Activated CD4-positive, alpha-beta memory T cell treated with anti-CD3 and anti-CD28 coated beads, Interleukin-2, amount 10 ng/mL, durations not matched to agents 7 days and 5 days (primary cell): ENCODE measurements around the gene WDFY2. TPM values are rescaled to one million over a fixed set of nuclear protein-coding genes. Genes with fewer than 3 reads are reported as not detected.

Experiments
- CTCF ChIA-PET: fragments of 350-600 bp; sonication (Branson Sonifier 250); formaldehyde crosslinking; loops from one replicate; lab custom pipeline; 2021; ENCODE audit warnings: antibody characterized with exemption, inconsistent platforms; lab: Charles Lee
- POLR2A ChIA-PET: fragments of 350-600 bp; sonication (Branson Sonifier 250); formaldehyde crosslinking; loops from one replicate; lab custom pipeline; 2021; ENCODE audit warnings: antibody characterized with exemption; lab: Charles Lee
- DNase-seq: peaks from one replicate; pipeline ENCODE4 v3.0.0-alpha.2; 2020
- H3K27ac Mint-ChIP-seq: one replicate; pipeline ENCODE4 v1.8.0; 2021; ENCODE audit warnings: mild to moderate bottlenecking, mixed read lengths
- H3K27me3 Mint-ChIP-seq: one replicate; pipeline ENCODE4 v1.8.0; 2021; ENCODE audit warnings: mixed read lengths
- H3K36me3 Mint-ChIP-seq: one replicate; pipeline ENCODE4 v1.8.0; 2021; ENCODE audit warnings: low read depth, mixed read lengths
- H3K4me1 Mint-ChIP-seq: one replicate; pipeline ENCODE4 v1.8.0; 2021; ENCODE audit warnings: mixed read lengths
- H3K4me3 Mint-ChIP-seq: one replicate; pipeline ENCODE4 v1.8.0; 2021; ENCODE audit warnings: mild to moderate bottlenecking, mixed read lengths
- H3K9me3 Mint-ChIP-seq: one replicate; pipeline ENCODE4 v1.8.0; 2021; ENCODE audit warnings: mixed read lengths
- total RNA-seq, 2 experiments: library from RNA; stranded (reverse); gene quantifications; one replicate each; pipeline ENCODE4 v1.2.3, GENCODE V29; 2021

Gene WDFY2
- total RNA-seq, 2 experiments from 2014 or later, result 12.2 to 14.1 TPM

DNA sequence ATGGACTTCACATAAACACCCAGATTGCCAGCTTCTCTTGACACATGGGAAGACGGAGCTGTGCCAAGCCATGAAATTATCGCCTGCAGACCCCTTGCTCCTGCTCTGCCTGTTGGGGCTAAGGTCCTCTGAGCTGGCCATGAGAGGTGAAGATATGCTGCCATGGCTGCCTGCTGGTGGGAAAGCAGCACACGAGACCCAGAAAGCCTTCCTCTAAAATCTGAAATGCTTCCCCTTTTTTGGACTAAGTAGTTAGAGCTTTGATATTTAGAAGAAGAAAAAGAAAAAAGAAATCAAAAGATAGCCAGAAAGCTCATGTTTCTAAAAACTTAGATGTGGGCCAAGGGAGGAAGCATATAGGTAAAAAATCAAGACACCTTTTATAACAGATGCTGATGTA, 11.2 kb downstream of the WDFY2 start:
- H3K4me1 Mint-ChIP-seq, result peaks cover 23% of the 10 kb centered on the region
- H3K9me3 Mint-ChIP-seq, result no peaks in the 10 kb centered on the region
- no peak overlapping the region for H3K27ac Mint-ChIP-seq
- no peaks in the 10 kb centered on the region for H3K27me3 Mint-ChIP-seq
- H3K36me3 Mint-ChIP-seq, result peaks cover 11% of the 10 kb centered on the region
- ChIA-PET POLR2A (interaction anchor here (1.1 to 1.5 kb wide), 3 partner anchors 10 to 142 kb away, joined by 3 to 5 read pairs (median 5); no protein-coding TSS in a partner anchor), CTCF (no interaction called here)
- no peak for DNase-seq
- no peak overlapping the region for H3K4me3 Mint-ChIP-seq

DNA sequence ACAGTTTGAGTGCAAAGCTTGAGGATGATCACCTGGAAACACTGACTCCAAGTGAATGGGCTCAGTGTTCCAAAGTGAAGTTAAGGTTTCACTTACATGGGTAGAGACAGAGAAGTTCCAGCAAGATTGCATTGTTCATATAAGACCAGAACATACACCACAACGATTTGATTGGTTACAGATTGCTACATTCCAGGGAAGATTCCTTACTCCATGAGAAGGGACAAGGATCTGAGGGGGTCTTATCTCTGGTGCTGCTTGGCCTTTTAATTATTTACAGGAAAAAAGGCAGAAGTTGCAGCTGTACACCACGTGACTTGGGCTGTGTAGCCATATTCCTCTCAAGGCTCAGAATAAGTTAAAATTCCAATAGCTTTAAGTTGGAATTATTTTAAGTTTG, 12.3 kb downstream of the WDFY2 start:
- Mint-ChIP-seq H3K4me1 (peaks cover 13% of the 10 kb centered on the region), H3K27ac (no peak overlapping the region), H3K27me3 (no peaks in the 10 kb centered on the region), H3K4me3 (no peak overlapping the region), H3K36me3 (peaks cover 11% of the 10 kb centered on the region), H3K9me3 (no peaks in the 10 kb centered on the region)
- ChIA-PET POLR2A (interaction anchor here (1.2 to 1.5 kb wide), 2 partner anchors 18 to 143 kb away, joined by 5 read pairs; no protein-coding TSS in a partner anchor), CTCF (interaction anchor here (1.0 to 1.5 kb wide), 2 partner anchors 10 to 201 kb away, joined by 4 to 6 read pairs; no protein-coding TSS in a partner anchor)
- DNase-seq, result no peak

DNA sequence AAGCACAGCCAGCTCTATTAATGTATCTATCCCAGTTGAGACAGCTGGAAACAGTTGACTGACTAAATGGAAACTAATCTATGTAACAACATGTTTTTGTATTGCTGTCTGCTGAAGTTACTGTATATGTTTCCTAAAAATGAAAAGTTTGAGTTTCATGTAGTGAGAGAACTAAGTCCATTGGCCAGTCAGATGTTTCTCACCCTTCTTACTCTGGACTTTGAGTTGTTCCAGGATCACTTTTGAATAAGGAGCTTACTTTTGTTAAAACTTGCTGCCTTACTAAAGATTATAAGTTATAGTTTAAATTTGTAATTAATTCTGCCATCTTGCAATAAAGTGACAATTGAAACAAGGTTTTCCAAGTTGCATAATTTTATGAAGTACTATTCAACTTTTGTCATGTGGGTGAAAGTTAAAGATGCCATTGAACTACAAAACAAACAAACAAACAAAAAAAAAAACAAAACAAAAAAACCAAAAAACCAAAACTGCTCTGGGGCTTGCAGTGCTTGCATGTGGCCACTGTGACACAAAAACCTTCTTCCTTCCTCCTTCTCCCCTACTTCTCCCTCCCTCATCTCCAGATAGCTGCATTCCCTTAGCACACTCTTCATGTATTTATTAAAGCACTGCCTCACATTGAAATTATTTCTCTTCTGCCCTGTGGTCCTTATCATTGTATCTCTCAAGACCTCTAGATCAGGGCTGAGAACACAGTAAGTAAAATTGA, 15.3 kb downstream of the WDFY2 start:
- Mint-ChIP-seq H3K4me3 (no peak overlapping the region), H3K36me3 (peaks cover 16% of the 10 kb centered on the region), H3K27me3 (no peaks in the 10 kb centered on the region), H3K27ac (no peak overlapping the region), H3K4me1 (peaks cover 11% of the 10 kb centered on the region), H3K9me3 (no peaks in the 10 kb centered on the region)
- no peak for DNase-seq
- CTCF ChIA-PET, result interaction anchor here (0.5 to 1.3 kb wide), 4 partner anchors 16 to 313 kb away, joined by 3 read pairs; no protein-coding TSS in a partner anchor
- POLR2A ChIA-PET, result interaction anchor here (1.2 to 1.3 kb wide), 2 partner anchors 14 to 147 kb away, joined by 4 to 5 read pairs; partner anchors contain the start of gene INTS6

DNA sequence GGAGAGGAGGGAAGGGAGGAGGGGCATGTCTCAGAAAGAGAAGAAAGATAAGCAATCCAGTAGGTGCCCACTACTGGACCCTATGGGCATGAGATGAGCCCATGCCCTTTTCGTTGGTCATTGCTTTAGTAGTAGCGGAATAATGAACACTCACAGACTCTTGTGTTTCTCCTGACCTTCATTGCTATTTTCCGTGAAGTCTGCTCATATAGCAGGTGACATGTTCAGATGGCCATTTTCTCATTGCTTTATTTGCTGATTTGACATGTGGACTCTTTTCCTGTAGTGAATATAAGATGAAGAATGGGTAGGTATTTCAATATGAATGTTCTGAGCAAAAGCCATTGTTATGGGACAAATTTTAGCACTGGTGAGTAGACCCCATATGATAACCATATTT, 16.4 kb downstream of the WDFY2 start:
- Mint-ChIP-seq H3K36me3 (peaks cover 10% of the 10 kb centered on the region), H3K4me3 (no peak overlapping the region), H3K27ac (no peak overlapping the region), H3K9me3 (no peaks in the 10 kb centered on the region), H3K4me1 (peaks cover 11% of the 10 kb centered on the region), H3K27me3 (no peaks in the 10 kb centered on the region)
- ChIA-PET POLR2A (no interaction called here), CTCF (no interaction called here)
- DNase-seq, result no peak

DNA sequence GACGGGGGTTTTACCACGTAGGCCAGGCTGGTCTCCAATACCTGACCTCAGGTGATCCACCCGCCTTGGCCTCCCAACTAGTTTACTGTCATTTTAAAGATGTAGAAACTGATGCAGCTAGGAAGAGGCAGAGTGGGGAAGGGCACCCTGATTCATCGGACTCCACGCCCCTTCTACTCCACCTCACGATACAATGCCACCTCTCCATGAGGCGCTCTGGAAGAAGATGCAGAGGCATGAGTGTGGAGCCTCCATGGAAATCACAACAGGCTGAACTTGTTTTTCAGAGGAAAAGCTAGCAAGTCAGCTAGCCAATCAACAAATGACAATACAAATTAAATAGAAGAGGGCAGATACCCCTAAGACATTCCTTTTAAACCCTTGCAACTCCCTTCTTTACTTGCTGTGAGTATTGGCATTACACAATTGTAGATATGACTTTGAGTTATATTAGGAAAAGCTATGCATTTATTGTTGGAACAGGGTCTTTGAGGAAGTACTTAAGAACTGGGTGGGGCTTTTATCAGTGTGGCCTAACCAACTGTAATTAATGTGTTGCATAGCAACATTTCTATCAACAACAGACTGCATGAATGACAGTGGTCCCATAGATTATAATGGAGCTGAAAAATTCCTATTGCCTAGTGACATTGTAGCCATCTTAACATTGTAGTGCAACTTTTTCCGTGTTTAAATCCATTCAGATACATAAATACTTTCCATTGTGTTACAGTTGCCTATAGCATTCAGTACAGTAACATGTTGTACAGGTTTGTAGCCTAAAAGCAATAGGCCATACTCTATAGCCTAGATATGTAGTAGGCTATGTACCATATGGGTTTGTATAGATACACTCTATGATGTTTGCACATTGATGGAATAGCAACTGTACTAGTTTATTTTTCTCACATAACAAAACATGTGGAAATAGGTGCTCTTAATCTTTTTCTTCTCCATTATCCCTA, 17.6 kb downstream of the WDFY2 start:
- Mint-ChIP-seq H3K36me3 (peaks cover 10% of the 10 kb centered on the region), H3K4me3 (no peak overlapping the region), H3K27me3 (no peaks in the 10 kb centered on the region), H3K27ac (no peak overlapping the region), H3K9me3 (no peaks in the 10 kb centered on the region), H3K4me1 (peaks cover 11% of the 10 kb centered on the region)
- ChIA-PET POLR2A (no interaction called here), CTCF (interaction anchor here (1.0 kb wide), 1 partner anchor 17 kb away, joined by 3 read pairs; no protein-coding TSS in a partner anchor)
- DNase-seq, result no peak

DNA sequence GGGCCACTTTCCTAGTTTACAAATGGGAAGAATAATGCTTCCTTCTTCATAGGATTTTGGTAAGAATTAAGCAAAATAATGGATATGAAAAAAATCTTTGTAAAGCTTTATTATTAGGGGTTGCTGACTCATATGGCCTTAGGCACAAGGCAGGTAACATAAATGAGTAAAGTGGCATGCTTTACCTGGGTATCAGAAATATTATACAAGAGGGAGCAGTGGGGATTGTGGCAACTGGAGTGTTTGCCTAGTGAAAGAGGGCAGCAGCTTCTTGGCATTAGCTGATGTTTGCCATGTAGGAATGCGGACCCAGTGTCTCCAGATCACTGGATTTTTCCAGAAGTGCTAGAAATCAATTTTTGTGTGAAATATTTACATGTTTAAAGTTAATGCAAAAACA, 19.5 kb downstream of the WDFY2 start:
- DNase-seq, result no peak
- ChIA-PET POLR2A (interaction anchor here (0.8 kb wide), 1 partner anchor 11 kb away, joined by 3 read pairs; no protein-coding TSS in a partner anchor), CTCF (no interaction called here)
- Mint-ChIP-seq H3K4me1 (peaks cover 13% of the 10 kb centered on the region), H3K36me3 (peaks cover 13% of the 10 kb centered on the region), H3K27ac (no peak overlapping the region), H3K4me3 (no peak overlapping the region), H3K27me3 (no peaks in the 10 kb centered on the region), H3K9me3 (no peaks in the 10 kb centered on the region)

DNA sequence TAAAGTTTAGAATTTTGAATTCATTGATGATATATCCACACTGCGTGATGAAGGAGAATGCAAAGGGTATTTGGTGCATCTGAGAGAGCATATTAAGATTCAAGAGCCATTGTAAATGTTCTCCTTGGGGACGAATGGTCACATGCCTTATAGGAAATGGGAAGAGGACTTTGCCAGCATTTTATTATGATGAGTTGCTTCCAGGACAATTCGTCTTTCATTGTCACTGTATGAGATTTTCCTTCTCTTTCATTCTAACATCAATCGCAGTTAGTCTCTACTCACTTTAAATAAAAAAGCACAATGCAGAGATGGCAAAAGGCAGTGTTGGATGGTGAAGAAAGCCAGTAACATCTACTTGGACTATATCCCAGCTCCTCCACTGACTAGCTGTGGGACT, 21.4 kb downstream of the WDFY2 start:
- DNase-seq, result no peak
- Mint-ChIP-seq H3K36me3 (peaks cover 14% of the 10 kb centered on the region), H3K27me3 (no peaks in the 10 kb centered on the region), H3K27ac (no peak overlapping the region), H3K4me3 (no peak overlapping the region), H3K9me3 (no peaks in the 10 kb centered on the region), H3K4me1 (peaks cover 2% of the 10 kb centered on the region)
- ChIA-PET POLR2A (no interaction called here), CTCF (interaction anchor here (0.9 kb wide), 1 partner anchor 152 kb away, joined by 3 read pairs; no protein-coding TSS in a partner anchor)

DNA sequence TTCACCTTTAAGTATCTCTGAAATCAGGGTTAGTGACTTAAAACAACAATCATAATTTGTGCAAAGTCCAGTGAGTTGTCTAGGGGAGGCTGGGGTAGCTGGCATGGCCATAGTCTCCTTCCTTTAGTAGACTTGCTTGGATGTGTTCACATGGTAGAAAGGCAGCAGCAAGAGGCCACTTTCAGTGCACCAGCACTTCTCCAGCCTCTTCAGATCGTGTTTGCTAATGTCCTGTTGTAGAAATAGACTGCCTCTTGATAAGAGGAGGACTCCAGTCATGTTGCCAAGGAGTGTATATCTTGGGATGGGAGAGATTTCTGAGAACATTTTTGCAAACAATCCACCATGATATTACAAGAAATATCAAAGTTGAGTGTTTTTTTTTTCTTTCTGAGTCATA, 22.9 kb downstream of the WDFY2 start:
- CTCF ChIA-PET, result interaction anchor here (0.6 kb wide), 1 partner anchor 416 kb away, joined by 4 read pairs; no protein-coding TSS in a partner anchor
- Mint-ChIP-seq H3K27me3 (no peaks in the 10 kb centered on the region), H3K4me3 (no peak overlapping the region), H3K4me1 (peaks cover 2% of the 10 kb centered on the region), H3K27ac (no peak overlapping the region), H3K9me3 (no peaks in the 10 kb centered on the region), H3K36me3 (peaks cover 14% of the 10 kb centered on the region)
- DNase-seq, result no peak
- POLR2A ChIA-PET, result no interaction called here

DNA sequence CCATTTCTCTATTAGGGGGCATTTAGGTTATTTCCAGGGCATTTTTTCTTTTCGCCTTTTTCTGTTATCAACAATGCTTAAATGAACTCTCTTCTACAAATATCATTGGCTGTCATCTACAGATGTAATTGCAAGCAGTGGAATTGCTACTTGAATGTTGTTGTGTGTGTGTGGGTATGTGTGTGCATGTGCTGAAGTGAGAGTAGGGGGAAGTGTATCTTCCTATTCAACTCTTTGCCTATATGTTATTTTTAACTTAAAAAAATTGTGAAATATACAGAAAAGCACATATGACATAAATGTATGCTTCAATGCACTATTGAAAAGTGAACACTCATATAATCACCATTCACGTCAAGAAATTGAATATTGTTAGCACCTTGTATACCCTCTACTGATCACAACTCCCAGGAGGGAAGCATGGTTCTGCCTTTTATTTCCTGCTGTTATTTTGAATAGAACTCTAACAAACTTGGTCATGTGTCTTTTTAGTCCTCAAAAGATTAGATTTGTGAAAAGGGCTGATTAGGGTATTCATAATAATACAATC, 24.7 kb downstream of the WDFY2 start:
- ChIA-PET POLR2A (no interaction called here), CTCF (no interaction called here)
- peaks cover 9% of the 10 kb centered on the region for H3K4me1 Mint-ChIP-seq
- no peak for DNase-seq
- no peaks in the 10 kb centered on the region for H3K27me3 Mint-ChIP-seq
- no peaks in the 10 kb centered on the region for H3K9me3 Mint-ChIP-seq
- H3K4me3 Mint-ChIP-seq, result no peak overlapping the region
- H3K36me3 Mint-ChIP-seq, result peaks cover 8% of the 10 kb centered on the region
- no peak overlapping the region for H3K27ac Mint-ChIP-seq

DNA sequence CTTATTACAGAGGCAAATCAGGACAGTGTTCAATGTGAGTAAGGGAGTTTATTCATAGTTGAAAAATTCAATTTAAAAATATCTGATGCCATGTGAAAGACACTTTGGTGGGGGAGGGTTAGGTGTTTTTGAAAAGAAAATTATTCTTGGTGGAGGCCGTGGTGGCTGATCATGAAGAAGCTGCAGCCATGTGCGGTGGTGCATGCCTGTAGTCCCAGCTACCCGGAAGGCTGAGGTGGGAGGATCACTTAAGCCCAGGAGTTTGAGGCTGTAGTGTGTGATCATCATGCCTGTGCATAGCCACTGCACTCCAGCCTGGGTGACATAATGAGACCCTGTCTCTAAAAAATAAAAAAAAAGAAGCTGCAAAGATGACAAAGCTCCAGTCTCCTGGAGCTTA, 28.6 kb downstream of the WDFY2 start:
- peak overlapping the region; percentile 17 for H3K4me3 Mint-ChIP-seq
- H3K36me3 Mint-ChIP-seq, result peaks cover 4% of the 10 kb centered on the region
- H3K27ac Mint-ChIP-seq, result no peak overlapping the region
- H3K9me3 Mint-ChIP-seq, result no peaks in the 10 kb centered on the region
- DNase-seq, result no peak
- peaks cover 17% of the 10 kb centered on the region for H3K4me1 Mint-ChIP-seq
- POLR2A ChIA-PET, result interaction anchor here (1.2 to 3.3 kb wide), 4 partner anchors 27 to 190 kb away, joined by 3 to 48 read pairs (median 10); partner anchors contain the start of gene INTS6
- H3K27me3 Mint-ChIP-seq, result no peaks in the 10 kb centered on the region
- CTCF ChIA-PET, result interaction anchor here (2.1 to 3.2 kb wide), 2 partner anchors 28 to 185 kb away, joined by 4 to 11 read pairs; no protein-coding TSS in a partner anchor

DNA sequence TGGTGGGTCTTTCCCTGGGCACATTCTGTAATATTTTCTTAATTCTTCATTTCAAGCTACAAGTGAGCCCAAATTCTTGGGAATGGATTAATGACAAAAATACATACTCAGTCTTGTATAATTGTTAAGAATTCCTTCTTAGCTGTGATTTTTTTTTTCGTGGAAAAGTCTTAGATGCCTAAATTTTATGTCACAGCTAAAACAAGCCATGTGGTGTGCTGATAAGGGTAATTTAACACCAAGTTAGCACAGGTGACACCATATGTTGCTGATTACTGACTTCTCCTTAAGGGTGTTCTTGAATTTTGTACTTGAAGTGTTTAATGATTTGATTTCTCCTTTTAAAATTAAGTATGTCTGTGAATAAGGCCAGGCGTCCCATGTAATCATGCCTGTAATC, 29.3 kb downstream of the WDFY2 start:
- Mint-ChIP-seq H3K27ac (peak overlapping the region; percentile 24), H3K9me3 (no peaks in the 10 kb centered on the region)

DNA sequence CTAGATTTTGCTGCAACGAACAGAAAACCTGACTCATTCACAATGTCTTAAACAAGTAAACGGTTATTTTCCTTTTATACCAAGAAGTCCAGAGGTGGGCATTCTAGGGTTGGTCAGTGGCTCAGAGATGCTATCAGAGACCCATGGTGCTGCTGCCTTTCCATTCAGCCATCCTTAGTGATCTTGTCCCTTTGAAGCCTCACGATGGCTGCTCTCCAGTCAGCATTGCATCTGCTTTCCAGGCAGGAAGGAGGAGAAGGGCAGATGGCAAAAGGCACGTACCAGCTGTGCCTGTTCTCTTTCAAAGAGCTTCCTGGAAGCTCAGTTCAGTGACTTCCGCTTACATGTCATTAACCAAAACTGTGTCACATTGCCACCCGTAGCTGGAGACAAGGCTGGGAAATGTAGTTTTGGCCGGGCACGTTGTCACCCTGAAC, 30.1 kb downstream of the WDFY2 start:
- no peaks in the 10 kb centered on the region for H3K9me3 Mint-ChIP-seq
- peak overlapping the region; percentile 71 for H3K4me3 Mint-ChIP-seq
- peaks cover 20% of the 10 kb centered on the region for H3K4me1 Mint-ChIP-seq
- ChIA-PET POLR2A (interaction anchor here (0.7 to 3.3 kb wide), 10 partner anchors 11 to 189 kb away, joined by 3 to 48 read pairs (median 6); partner anchors contain the start of gene INTS6), CTCF (interaction anchor here (0.9 to 3.2 kb wide), 4 partner anchors 29 to 183 kb away, joined by 3 to 11 read pairs (median 6); partner anchors contain the start of gene INTS6)
- H3K27ac Mint-ChIP-seq, result peak overlapping the region; percentile 90
- peaks cover 2% of the 10 kb centered on the region for H3K36me3 Mint-ChIP-seq
- H3K27me3 Mint-ChIP-seq, result no peaks in the 10 kb centered on the region
- DNase-seq, result peak; percentile 62

More for the DNA sequence above, 29.3 kb downstream of the WDFY2 start:
- H3K36me3 Mint-ChIP-seq, result peaks cover 4% of the 10 kb centered on the region
- H3K27me3 Mint-ChIP-seq, result no peaks in the 10 kb centered on the region
- DNase-seq, result no peak
- H3K4me3 Mint-ChIP-seq, result no peak overlapping the region
- ChIA-PET POLR2A (interaction anchor here (0.7 to 3.3 kb wide), 8 partner anchors 17 to 190 kb away, joined by 3 to 48 read pairs (median 6); partner anchors contain the start of gene INTS6), CTCF (interaction anchor here (2.1 to 3.2 kb wide), 2 partner anchors 28 to 184 kb away, joined by 4 to 11 read pairs; no protein-coding TSS in a partner anchor)
- peaks cover 17% of the 10 kb centered on the region for H3K4me1 Mint-ChIP-seq
